Hematopoietic multipotent progenitor cell treated with erythropoietin and hydrocortisone succinate and interleukin-3 and kit ligand, for 17 days (in vitro differentiated cells): ENCODE data around the gene PDK4.
"Not testable (repeated sequence)": the region's sequence is repeated elsewhere in the genome, so short reads cannot be mapped to it uniquely, and the experiment has no call there.

ENCODE experiments used
- DNase-seq: peaks from one replicate; pipeline ENCODE4 v3.0.0-alpha.2; 2015; ENCODE audit warnings: low spot score

Gene PDK4

GRCh38 chr7:95569720-95570119 lies 26.6 kb downstream of the PDK4 start:
- DNase-seq = no peak

GRCh38 chr7:95560674-95561073 lies 35.6 kb downstream of the PDK4 start:
- no peak for DNase-seq

GRCh38 chr7:95558864-95559263 lies 37.5 kb downstream of the PDK4 start:
- no peak for DNase-seq

- no peak for DNase-seq
These were observed 39.5 kb downstream of the PDK4 start for GRCh38 chr7:95556777-95557176.

- DNase-seq = no peak
These were observed 42.4 kb downstream of the PDK4 start for GRCh38 chr7:95553939-95554338.

GRCh38 chr7:95552010-95552926 lies 44.0 kb downstream of the PDK4 start:
- not testable (repeated sequence) for DNase-seq

GRCh38 chr7:95550546-95550945 lies 45.8 kb downstream of the PDK4 start:
- no peak for DNase-seq

- no peak for DNase-seq
These were observed 46.3 kb downstream of the PDK4 start for GRCh38 chr7:95549818-95550529.

GRCh38 chr7:95547361-95548348 lies 48.7 kb downstream of the PDK4 start:
- DNase-seq = no peak

- DNase-seq = no peak
These were observed 49.7 kb downstream of the PDK4 start for GRCh38 chr7:95546647-95547046.

GRCh38 chr7:95545673-95546072 lies 50.6 kb downstream of the PDK4 start:
- no peak for DNase-seq

- DNase-seq = no peak
These were observed 51.2 kb downstream of the PDK4 start for GRCh38 chr7:95545007-95545615.

GRCh38 chr7:95544171-95544570 lies 52.1 kb downstream of the PDK4 start:
- DNase-seq = no peak

GRCh38 chr7:95543312-95543711 lies 53.0 kb downstream of the PDK4 start:
- no peak for DNase-seq

- DNase-seq = no peak
These were observed 56.0 kb downstream of the PDK4 start for GRCh38 chr7:95540366-95540765.

GRCh38 chr7:95539426-95539825 lies 56.9 kb downstream of the PDK4 start:
- no peak for DNase-seq

- no peak for DNase-seq
These were observed 58.8 kb downstream of the PDK4 start for GRCh38 chr7:95537468-95537867.

GRCh38 chr7:95536656-95537311 lies 59.5 kb downstream of the PDK4 start:
- DNase-seq = no peak

GRCh38 chr7:95535662-95536061 lies 60.7 kb downstream of the PDK4 start:
- no peak for DNase-seq

- DNase-seq = no peak
These were observed 61.5 kb downstream of the PDK4 start for GRCh38 chr7:95534796-95535195.
